ENCODE data around the gene LRMDA. TPM values are rescaled to one million over a fixed set of nuclear protein-coding genes. Genes with fewer than 3 reads are reported as not detected.

The LRMDA gene
- total RNA-seq, 2 experiments from 2014 or later: not detected

DNA sequence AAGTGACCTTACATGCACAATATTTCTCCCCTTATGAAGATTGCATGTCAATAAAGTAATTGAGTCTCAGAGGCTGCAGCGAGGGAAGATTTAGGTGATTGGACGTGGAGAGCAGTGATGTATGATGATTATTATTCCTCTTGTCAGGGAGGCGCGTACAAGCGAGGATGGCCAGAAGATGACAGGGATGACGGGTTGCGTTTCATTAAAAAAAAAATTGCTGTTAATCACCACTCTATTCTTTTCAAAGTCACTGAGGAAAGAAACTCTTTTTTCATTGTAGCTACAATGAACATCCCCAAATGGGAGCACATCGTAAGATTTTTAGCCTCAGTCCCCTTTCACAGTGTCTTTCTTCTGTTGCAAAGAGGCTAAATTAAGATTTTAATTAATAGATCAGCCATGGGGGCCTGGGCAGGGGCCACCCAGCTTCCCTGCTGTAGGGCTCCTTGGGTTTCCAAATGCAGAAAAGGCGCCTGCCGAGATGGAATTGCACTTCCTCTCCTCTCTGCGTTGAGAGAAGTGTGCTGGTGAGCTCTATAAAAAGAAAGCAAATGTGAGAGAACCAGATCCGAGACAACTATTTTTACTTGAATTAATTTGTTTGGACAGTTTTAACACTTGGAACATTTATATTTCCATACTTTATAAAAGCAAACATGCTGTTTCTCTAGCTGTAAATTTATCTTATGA is 998.1 kb downstream of the LRMDA start:
- DNase-seq: no peak
- H3K27ac Mint-ChIP-seq: no peak overlapping the region
- H3K4me3 Mint-ChIP-seq: no peak overlapping the region
- no peaks in the 10 kb centered on the region for H3K9me3 Mint-ChIP-seq
- no peaks in the 10 kb centered on the region for H3K36me3 Mint-ChIP-seq (ENCODE audit: low read depth)
- intact Hi-C loops (cut with micrococcal nuclease): no loop called here
- H3K4me1 Mint-ChIP-seq (ENCODE audit: low read depth): no peaks in the 10 kb centered on the region
- CTCF ChIA-PET: no interaction called here
- H3K27me3 Mint-ChIP-seq (ENCODE audit: low read depth): no peaks in the 10 kb centered on the region

DNA sequence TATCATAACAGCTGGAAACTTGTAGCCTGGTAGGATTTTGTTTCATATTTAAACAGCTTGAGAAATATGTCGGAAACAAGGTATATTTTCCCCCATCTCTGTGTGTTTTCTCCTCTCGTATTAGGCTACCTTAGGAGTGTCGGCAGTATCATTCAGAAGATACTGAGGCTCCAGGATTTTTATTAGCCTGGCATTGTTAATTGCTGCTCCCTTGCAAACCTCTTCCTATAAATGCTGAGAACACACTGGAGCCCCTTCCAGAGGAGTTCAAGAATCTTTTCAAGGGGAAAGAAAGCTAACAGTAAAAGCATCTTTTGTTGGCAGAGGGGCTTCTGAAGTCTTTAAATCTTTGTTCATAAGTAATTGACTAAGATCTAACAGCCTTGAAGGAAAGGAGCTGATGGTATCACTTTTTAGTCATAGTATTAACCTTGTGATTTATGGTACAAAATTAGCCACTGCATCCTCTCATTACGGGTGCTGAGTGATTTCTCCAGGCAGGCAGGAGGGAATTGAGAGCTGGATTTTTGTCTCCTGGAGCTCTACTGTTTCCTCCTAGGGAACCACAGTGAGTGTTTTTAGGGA is 998.7 kb downstream of the LRMDA start:
- Mint-ChIP-seq H3K4me3 (no peak overlapping the region), H3K27ac (no peak overlapping the region), H3K36me3 (ENCODE audit: low read depth) (no peaks in the 10 kb centered on the region), H3K4me1 (ENCODE audit: low read depth) (no peaks in the 10 kb centered on the region), H3K9me3 (no peaks in the 10 kb centered on the region), H3K27me3 (ENCODE audit: low read depth) (no peaks in the 10 kb centered on the region)
- CTCF ChIA-PET: no interaction called here
- intact Hi-C loops (cut with micrococcal nuclease): no loop called here
- DNase-seq: no peak

DNA sequence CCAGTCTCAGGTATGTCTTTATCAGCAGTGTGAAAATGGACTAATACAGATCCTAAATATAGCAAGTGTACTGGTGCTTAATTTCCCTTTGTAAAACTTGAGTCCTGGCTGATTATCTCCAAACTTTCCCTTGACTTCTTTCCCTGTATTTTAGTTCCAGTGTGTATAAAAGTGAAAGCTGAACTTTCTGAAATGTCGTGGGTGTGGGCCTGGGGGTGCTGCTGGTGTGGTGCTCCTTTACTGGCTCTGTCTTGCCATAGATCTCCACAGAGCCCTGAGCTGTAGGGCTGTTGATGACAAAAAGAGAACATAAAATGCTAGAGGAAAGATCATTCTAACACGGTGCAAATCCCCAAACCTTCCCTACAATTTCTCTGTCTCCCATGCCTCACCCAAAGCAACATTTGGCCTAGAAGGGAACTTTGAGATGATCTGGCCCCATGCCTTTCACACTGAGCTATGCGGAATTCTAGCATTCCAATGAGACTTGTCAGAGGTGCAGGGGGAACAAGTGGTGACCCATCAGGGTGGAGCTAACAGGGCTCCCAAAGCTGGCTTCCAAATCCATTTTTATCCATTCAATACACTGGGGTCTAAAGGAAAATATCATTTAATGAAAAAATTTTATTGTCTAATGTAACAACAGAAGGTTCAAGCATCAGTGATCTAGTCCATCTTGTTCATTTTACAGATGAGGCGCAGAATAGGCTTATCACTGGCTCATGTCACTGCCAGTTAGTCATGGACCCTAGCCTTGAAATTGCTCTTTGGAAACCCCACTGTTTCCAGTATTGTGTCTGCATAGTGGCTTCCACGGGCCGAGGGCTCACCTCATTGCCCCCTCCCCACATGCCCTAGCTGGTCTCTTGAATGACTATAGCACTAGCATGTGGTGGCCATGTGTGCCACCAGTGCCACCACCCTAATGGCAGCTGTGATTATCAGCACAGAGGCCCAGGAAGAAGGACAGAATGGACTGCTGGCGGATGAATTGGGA is 1000.9 kb downstream of the LRMDA start:
- Mint-ChIP-seq H3K4me1 (ENCODE audit: low read depth) (no peaks in the 10 kb centered on the region), H3K27me3 (ENCODE audit: low read depth) (no peaks in the 10 kb centered on the region), H3K4me3 (no peak overlapping the region), H3K27ac (no peak overlapping the region), H3K9me3 (no peaks in the 10 kb centered on the region), H3K36me3 (ENCODE audit: low read depth) (no peaks in the 10 kb centered on the region)
- DNase-seq: no peak
- CTCF ChIA-PET: no interaction called here
- intact Hi-C loops (cut with micrococcal nuclease): no loop called here

DNA sequence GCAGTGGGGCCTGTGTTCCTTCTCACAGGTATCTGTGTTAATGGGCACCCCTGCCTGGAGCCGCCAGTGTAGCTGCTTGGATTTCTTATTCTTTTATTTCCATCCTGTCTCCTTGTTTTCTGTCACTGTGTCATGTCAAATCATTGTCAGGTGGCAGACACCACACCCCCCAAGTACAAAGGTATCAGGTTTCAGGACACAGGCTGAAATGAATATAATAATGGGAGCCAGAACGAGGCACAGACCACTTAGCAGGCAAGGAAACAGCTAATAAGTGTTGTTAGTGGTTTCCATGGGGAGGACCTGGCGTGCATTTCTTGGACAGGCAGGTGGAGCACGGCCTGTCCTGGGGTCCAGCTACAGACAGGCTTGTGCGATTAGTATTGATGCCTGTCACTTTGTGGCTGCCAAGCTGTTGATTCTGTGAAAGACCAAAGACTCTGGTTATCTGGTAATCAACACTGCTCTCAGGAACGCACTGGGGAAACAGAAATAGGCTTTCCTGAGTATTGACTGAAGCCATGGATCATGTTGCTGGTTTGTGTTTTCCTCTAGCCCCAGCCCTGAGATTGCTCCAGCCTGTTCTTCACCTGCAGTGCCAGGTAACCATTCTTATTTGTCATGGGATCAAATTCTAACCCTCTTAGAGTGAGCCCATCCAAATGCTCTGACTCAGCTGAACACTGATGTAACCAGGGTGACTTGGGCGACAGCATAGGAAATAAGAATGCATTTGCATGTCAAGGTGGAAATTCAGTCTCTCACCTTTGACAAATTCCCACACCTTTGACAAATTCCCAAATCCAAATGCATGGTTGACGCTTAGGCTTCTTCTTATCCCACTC is 1002.0 kb downstream of the LRMDA start:
- Mint-ChIP-seq H3K4me3 (no peak overlapping the region), H3K4me1 (ENCODE audit: low read depth) (no peaks in the 10 kb centered on the region), H3K36me3 (ENCODE audit: low read depth) (no peaks in the 10 kb centered on the region), H3K9me3 (no peaks in the 10 kb centered on the region), H3K27me3 (ENCODE audit: low read depth) (no peaks in the 10 kb centered on the region), H3K27ac (no peak overlapping the region)
- DNase-seq: no peak
- intact Hi-C loops (cut with micrococcal nuclease): no loop called here
- CTCF ChIA-PET: no interaction called here

DNA sequence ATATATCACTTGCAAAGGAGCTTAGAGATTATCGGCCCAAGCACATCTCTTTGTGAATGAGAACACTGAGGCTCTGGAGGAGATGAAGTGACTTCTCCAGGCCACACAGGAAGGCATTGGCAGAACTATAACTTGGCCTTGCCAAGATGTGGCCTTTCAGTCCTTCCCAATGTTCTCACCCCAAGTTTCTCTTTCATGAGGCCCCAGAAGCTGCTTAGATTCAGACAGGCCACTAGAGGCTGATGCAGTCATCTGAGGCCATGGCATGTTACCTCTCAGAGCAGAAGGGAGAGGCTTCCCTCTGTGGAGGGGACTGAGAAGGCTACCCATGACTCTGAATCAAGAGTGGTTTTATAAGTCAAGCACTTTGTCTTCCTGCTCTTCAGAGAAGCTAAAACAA is 1003.7 kb downstream of the LRMDA start:
- no peaks in the 10 kb centered on the region for H3K36me3 Mint-ChIP-seq (ENCODE audit: low read depth)
- intact Hi-C loops (cut with micrococcal nuclease): no loop called here
- H3K4me3 Mint-ChIP-seq: no peak overlapping the region
- CTCF ChIA-PET: no interaction called here
- H3K4me1 Mint-ChIP-seq (ENCODE audit: low read depth): no peaks in the 10 kb centered on the region
- no peak overlapping the region for H3K27ac Mint-ChIP-seq
- DNase-seq: no peak
- H3K9me3 Mint-ChIP-seq: no peaks in the 10 kb centered on the region
- no peaks in the 10 kb centered on the region for H3K27me3 Mint-ChIP-seq (ENCODE audit: low read depth)

DNA sequence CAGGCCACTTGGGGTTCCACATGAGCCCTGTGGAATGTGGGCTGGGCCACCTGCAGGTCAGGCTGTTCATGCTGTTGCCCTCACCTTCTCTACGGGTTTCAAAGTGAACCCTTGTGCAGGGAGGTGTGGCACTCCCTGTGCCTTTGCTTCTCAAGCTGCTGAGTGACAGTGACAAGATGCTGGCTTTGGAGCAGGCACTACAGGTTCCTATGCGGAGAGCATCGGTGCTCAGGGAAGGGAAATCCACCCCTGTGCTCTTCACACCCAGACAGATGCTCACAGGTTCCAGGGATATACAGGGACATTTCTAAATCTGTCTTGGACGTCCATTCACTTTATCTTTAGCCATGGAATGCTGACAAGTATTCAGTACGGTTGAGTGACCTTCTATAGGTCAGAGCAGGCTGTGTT is 1005.0 kb downstream of the LRMDA start:
- H3K4me1 Mint-ChIP-seq (ENCODE audit: low read depth): no peaks in the 10 kb centered on the region
- H3K4me3 Mint-ChIP-seq: no peak overlapping the region
- no peak overlapping the region for H3K27ac Mint-ChIP-seq
- CTCF ChIA-PET: no interaction called here
- no peaks in the 10 kb centered on the region for H3K9me3 Mint-ChIP-seq
- H3K36me3 Mint-ChIP-seq (ENCODE audit: low read depth): no peaks in the 10 kb centered on the region
- intact Hi-C loops (cut with micrococcal nuclease): no loop called here
- no peaks in the 10 kb centered on the region for H3K27me3 Mint-ChIP-seq (ENCODE audit: low read depth)
- DNase-seq: no peak

DNA sequence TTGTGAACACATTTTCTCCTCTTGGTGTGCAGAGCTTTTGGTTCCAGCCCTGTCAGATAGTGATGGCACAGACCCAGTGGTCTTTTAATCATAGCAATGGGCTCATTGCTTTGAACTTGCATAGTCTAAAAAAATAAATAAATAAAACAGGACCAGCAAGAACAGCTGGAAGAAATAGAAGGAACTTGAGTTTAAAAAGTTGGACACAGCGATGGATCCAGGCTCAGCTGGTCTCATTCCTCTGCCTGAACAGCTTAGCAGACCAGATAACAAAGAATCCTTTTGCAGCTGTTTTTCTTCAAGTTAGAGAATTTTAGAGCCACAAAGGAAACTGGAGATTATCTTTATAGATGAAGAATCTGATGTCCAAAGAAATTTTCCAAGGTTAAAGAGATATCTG is 1005.6 kb downstream of the LRMDA start:
- Mint-ChIP-seq H3K4me1 (ENCODE audit: low read depth) (no peaks in the 10 kb centered on the region), H3K9me3 (no peaks in the 10 kb centered on the region), H3K27ac (no peak overlapping the region), H3K36me3 (ENCODE audit: low read depth) (no peaks in the 10 kb centered on the region), H3K27me3 (ENCODE audit: low read depth) (no peaks in the 10 kb centered on the region), H3K4me3 (no peak overlapping the region)
- CTCF ChIA-PET: no interaction called here
- DNase-seq: no peak
- intact Hi-C loops (cut with micrococcal nuclease): no loop called here

DNA sequence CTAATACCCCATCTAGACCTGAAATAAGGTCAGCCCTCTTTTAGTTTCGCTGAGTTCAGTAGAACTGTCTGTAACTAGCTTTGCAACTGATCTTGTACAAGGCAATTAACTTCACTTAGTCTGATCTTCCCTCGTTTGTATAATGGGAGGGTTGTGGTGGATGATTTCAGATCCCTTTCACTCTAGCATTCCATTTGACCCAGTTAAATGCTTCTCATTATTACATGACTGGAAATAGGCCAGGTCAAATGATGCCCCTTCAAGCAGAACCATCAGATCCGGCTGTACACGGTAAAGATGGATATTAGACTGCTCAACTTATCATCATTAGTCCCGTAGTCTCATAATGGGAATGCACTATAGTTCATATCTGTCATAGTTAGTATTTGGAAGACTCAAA is 1009.0 kb downstream of the LRMDA start:
- CTCF ChIA-PET: no interaction called here
- Mint-ChIP-seq H3K4me1 (ENCODE audit: low read depth) (no peaks in the 10 kb centered on the region), H3K4me3 (no peak overlapping the region), H3K27ac (no peak overlapping the region), H3K9me3 (no peaks in the 10 kb centered on the region), H3K27me3 (ENCODE audit: low read depth) (no peaks in the 10 kb centered on the region), H3K36me3 (ENCODE audit: low read depth) (no peaks in the 10 kb centered on the region)
- no peak for DNase-seq
- intact Hi-C loops (cut with micrococcal nuclease): no loop called here

DNA sequence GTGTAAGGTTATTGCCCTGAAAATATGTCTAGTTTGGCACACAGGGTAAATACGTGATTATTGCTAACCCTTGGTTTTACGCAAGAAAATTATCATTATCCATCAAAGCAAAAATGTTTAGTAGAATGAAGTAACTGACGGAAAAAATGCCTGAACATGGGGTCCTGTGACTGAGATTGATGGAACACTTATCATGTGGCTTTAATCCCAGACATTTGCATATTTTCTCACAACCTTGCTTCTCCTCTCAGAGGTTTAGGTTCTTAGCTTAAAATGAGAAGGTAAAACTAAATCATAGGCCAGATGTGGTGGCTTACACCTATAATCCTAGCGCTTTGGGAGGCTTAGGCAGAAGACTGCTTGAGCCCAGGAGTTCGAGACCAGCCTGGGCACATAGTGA is 1010.7 kb downstream of the LRMDA start:
- DNase-seq: no peak
- Mint-ChIP-seq H3K27ac (no peak overlapping the region), H3K27me3 (ENCODE audit: low read depth) (no peaks in the 10 kb centered on the region), H3K36me3 (ENCODE audit: low read depth) (no peaks in the 10 kb centered on the region), H3K9me3 (no peaks in the 10 kb centered on the region), H3K4me1 (ENCODE audit: low read depth) (no peaks in the 10 kb centered on the region), H3K4me3 (no peak overlapping the region)
- CTCF ChIA-PET: no interaction called here
- intact Hi-C loops (cut with micrococcal nuclease): no loop called here

DNA sequence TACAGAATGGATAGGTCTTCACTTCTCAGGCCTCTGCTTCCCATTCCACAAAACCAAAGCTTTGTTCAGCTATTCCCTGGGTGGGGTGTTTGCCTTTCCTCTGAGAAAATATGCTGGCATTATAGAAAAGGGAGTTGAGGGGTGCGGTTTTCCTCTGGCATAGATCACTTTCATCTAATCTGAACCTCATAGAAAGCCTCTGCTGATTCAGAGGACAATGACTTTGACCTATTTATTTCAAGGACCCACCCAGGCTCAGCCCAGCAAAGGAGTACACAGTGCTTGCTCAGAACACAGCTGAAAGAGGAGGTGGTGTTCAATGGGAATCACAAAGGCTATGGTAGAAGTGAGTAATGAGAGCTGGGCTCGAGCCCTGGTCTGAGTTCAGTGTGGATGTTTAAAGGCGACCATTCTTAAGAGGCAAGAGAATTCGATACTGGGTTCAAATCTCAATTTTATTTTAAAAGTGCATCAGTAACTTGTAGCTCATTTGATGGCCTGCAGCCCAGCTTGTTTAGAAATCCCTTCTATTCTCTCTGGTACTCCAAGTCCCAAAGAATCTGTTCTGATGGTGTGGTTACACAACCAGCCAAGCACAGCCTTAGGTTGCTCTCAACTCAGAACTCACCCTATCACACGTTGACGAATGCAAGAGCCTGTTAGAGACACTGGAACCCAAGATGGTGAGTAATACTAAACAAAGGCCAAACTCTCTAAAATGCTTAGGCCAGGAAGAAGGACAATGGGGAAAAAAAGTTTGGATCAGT is 1012.8 kb downstream of the LRMDA start:
- no peak for DNase-seq
- H3K4me3 Mint-ChIP-seq: no peak overlapping the region
- no peaks in the 10 kb centered on the region for H3K9me3 Mint-ChIP-seq
- H3K36me3 Mint-ChIP-seq (ENCODE audit: low read depth): no peaks in the 10 kb centered on the region
- intact Hi-C loops (cut with micrococcal nuclease): no loop called here
- no peaks in the 10 kb centered on the region for H3K27me3 Mint-ChIP-seq (ENCODE audit: low read depth)
- H3K4me1 Mint-ChIP-seq (ENCODE audit: low read depth): no peaks in the 10 kb centered on the region
- CTCF ChIA-PET: no interaction called here
- no peak overlapping the region for H3K27ac Mint-ChIP-seq

DNA sequence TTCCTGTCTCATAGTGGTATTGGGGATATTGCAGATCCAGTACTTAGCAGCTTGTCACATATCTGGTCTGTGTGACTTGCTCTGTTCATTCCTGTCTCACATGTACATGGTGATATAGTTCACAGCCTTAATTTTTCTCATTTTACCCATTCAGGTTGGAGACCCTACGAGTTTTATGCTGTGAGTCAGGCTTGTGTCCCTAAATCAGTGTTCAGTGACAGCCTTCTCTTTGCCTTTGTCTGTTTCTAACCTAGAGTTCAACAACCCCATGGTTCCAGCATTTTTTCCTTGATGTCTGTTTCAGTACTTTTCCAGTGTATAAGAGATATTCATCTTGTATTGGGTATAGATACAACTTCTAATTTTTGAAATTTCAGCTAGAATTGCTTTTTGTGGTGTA is 1016.2 kb downstream of the LRMDA start:
- CTCF ChIA-PET: no interaction called here
- no peak for DNase-seq
- H3K27ac Mint-ChIP-seq: no peak overlapping the region
- no peaks in the 10 kb centered on the region for H3K4me1 Mint-ChIP-seq (ENCODE audit: low read depth)
- H3K27me3 Mint-ChIP-seq (ENCODE audit: low read depth): no peaks in the 10 kb centered on the region
- H3K36me3 Mint-ChIP-seq (ENCODE audit: low read depth): no peaks in the 10 kb centered on the region
- H3K9me3 Mint-ChIP-seq: no peaks in the 10 kb centered on the region
- no peak overlapping the region for H3K4me3 Mint-ChIP-seq
- intact Hi-C loops (cut with micrococcal nuclease): no loop called here

DNA sequence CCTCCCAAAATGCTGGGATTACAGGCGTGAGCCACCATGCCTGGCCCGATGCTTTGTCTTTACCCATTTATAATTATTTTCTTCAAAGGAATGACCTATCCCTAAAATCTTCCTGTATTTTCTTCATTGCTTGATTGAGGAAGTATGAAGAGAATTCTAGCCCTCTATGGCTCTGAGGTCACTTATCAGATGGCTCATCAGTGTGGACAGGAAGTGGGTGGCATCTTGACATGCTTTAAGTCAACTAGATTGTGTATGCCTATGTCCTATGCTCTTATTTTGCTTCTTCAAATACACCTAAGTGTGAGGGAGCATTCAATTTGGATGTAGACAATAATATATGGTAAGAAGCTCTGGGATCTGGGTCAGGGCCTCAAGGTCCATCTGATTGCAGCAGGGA is 1020.5 kb downstream of the LRMDA start:
- Mint-ChIP-seq H3K4me3 (no peak overlapping the region), H3K4me1 (ENCODE audit: low read depth) (no peaks in the 10 kb centered on the region), H3K27ac (no peak overlapping the region), H3K36me3 (ENCODE audit: low read depth) (no peaks in the 10 kb centered on the region), H3K27me3 (ENCODE audit: low read depth) (no peaks in the 10 kb centered on the region), H3K9me3 (no peaks in the 10 kb centered on the region)
- intact Hi-C loops (cut with micrococcal nuclease): no loop called here
- CTCF ChIA-PET: no interaction called here
- no peak for DNase-seq

All from activated naive CD4-positive, alpha-beta T cell treated with anti-CD3 and anti-CD28 coated beads for 36 hours (primary cell).